SKM-1 (cell line): Measurements from ENCODE around the gene USP13.

Source experiments
- DNase-seq: peaks from one replicate; lab custom pipeline; 2025; ENCODE audit not compliant: unreplicated experiment; lab: John Stamatoyannopoulos, UW

The USP13 gene

GRCh38 chr3:179697736-179698332 lies 45.0 kb downstream of the USP13 start:
- no peak for DNase-seq

DNA sequence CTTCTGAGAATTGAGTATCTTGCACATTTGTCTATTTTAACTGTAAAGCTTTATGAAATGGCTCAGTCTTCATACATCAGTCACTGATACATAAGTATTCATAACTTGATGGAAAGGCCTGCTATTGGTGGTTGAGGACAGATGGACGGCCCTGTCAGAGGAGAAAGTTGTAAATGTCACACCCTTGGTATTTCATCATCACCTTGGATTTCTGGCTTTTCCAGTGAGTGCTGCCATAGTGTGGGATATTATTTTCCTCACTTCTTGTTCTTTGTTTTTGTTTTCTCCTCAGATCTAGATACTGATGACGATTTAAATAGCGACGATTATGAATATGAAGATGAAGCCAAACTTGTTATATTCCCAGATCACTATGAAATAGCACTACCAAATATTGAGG lies 47.9 kb downstream of the USP13 start:
- DNase-seq, result no peak

- no peak for DNase-seq
Measured at GRCh38 chr3:179701176-179701827, 48.5 kb downstream of the USP13 start.

DNA sequence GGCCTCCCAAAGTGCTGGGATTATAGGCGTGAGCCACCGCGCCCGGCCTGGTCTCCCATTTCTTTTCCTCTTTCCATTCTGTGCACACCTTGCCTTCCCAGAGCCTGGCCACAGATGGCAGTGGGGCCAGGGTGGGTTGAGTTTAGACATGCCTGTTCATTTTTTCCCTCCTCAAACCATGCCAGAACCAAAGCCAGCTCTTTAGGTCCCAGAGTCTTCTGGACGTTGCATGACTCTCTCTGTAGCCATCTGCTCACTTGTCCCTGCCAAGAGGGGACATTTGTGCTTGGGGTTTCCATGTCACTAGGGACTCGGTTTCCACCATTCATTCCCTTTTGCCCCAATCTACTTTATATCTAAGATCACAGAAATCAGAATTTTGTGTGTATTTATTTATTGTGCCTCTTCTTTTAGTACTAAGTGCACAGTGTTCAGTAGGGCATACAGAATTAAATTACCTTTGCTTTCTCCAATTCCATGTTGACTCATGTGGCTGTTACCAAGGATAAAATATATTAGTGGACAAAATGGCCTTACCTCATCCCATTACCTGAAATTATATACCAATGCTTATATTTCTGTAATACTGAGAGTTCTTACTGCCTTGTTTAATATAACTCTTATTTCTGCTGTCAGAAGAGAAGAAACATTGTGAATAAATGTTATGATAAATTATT lies 49.6 kb downstream of the USP13 start:
- no peak for DNase-seq

- no peak for DNase-seq
Measured at GRCh38 chr3:179703816-179704215, 51.0 kb downstream of the USP13 start.

DNA sequence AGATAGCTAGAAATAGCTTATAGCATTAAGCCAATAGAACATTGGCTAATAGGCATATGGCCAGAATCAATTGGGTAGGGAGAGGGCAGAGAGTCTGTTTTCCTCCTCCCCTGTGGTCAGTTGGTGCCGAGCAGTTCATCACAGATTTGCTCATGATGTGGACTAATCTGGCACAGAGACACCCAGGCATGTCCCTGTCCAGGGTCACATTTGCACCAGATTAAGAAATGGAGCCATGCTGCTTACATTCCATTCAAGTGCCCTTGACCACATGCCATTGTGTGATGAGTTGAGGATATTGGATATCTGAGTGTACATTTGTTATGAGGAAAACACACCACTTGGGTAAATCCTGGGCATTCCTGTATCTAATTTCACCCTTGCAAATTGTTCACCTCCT lies 53.4 kb downstream of the USP13 start:
- no peak for DNase-seq

DNA sequence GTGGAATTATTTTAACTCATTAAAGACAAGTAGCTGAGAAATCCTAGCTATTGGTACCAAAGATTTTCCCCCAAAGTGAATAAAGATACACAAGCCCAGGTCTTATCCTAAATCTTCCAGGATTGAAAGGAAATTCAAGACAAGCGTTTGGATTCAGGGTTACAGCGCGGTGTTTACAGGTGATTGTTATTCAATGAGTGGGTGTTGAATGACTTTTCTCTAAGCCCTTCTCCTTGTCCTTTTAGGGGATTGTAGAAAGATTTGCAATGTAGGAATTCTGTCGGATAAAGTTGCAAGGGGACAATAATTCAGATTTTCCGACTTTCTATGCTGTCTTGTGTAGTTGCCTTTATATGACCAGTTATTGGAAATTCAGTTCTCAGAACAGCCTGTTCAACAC lies 57.2 kb downstream of the USP13 start:
- DNase-seq, result no peak

DNA sequence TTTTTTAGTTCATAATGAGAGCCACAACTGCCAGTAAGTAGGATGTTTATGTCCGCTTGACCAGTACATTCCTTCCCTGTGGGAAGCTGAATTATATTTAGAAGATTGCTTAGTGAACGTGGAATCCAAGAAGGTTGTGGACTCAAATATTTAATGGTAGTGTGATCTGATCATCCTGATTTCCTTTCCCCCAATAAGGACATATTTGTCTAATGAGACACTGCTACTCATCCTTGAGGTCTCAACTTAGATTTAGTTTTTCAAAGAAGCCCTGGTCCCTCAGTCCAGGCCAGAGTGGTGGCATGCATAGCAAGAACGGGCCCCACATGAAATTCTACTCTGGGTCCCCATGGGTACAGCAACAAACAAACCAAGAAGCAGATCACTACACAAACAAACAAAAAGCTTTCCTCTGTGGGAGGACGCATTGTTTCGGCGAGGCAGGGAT lies 60.8 kb downstream of the USP13 start:
- no peak for DNase-seq

DNA sequence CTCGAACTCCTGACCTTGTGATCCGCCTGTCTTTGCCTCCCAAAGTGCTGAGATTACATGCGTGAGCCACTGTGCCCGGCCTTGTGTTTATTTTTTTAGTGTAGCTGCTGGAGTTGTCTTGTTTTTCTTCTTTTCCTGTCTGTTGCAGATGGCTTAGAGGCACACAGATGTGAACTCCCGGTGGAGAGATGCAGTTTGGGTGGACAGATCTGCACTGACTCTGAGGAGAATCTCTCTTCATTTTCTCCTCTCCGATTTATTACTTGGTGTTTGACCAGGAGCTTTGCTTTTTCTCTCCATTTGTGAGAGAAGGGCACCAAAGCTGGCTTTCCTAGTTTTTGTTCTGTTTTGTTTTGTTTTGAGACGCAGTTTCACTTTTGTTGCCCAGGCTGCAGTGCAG lies 62.7 kb downstream of the USP13 start:
- no peak for DNase-seq

- no peak for DNase-seq
Measured at GRCh38 chr3:179716226-179716625, 63.4 kb downstream of the USP13 start.

- DNase-seq, result no peak
Measured at GRCh38 chr3:179716811-179717210, 64.0 kb downstream of the USP13 start.

GRCh38 chr3:179717219-179717618 lies 64.4 kb downstream of the USP13 start:
- no peak for DNase-seq

DNA sequence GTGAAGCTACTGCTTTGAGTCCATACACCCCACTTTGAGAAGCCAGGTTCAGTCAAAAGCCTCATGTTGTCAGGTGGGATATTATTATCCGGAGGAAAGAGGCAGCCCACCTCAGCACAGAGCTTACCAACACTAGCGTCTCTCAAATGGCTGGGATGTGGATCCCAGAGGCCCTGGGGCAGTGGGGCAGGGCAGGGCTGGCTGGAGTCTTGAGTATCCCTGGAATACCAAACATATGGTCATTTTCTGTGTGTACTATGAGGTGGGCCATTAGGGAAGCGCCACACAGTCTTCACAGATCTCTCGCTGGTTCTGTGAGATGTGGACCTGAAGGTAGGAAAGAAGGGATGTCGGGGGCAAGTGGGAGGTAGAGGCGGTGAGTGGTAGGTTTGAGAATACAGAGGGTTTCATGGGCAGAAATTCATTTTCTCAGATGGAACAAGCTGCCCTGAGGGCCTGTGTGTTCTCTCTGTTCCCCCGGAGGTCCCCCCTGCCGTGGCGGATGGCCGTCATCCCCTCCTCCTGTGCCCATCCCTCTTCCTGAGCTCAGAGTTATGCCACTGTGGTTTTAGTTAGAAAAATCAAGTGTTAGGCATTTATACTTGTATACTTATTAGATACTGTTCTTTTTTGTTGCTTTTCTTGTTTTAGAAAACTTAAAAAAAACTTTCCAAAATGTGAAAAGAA lies 66.4 kb downstream of the USP13 start:
- no peak for DNase-seq

DNA sequence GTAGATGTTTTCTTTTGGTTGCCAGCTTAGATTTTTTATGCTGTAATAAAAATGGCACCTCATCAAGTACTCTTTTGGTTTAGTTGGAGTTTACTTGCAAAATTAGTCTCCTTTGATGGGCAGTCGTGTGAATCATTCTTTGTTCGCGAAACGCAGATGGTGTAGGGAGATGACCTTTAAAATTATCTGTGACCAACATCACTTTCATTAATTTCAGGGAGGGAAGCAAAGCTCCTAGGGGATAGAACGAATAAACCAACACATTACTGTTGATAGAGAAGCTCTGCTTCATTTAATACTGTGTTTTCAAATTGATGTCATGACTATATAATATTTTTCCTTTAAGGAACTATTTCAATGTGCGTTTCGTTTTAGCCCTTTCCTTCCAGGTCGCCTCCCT lies 67.4 kb downstream of the USP13 start:
- DNase-seq, result no peak

DNA sequence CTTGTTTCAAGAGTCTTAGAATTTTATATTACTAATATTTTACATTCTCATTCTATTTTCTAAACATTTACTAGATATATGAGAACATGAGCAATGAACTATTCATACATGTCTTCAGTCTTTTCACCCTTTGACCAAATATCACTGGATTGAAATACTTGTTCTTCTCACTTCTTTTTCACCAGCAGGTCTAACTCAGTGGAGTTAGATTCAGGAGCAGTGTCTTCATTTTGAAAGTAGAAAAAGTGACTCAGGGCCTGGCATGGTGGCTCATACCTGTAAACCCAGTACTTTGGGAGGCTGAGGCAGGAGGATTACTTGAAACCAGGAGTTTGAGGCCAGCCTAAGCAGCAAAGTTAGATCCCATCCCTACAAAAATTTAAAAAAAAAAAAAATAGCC lies 70.8 kb downstream of the USP13 start:
- DNase-seq, result no peak

DNA sequence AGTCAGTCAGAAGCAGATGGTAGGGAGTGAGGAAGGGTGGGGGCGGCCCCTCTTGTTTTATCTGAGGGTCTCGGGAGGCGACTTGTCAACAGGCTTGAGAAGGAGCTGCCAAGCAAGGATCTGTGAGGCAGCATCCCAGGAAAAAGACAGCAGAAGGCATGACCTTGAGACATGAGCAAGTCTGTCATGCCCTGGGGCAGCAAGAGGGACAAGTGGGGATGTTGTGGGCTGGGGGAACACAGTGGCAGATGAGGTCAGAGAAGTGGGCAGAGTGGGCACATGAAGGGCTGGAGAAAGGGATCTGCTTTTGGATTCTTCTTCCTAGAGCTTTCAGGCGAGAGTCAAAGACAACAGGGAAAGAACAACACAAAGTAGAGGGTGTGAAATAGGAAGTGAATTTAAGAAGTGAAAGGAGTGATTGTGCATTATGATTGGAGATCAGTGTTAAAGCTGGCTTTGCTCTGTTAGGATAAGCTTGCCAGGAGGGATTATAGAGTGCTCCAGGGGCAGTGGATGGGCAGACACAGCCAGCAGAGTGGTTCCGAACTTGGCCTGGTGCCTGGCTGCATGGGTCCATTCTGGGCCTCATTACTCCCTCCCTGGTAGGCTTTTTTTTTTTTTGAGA lies 73.3 kb downstream of the USP13 start:
- DNase-seq, result no peak

GRCh38 chr3:179729086-179729485 lies 76.2 kb downstream of the USP13 start:
- no peak for DNase-seq

- no peak for DNase-seq
Measured at GRCh38 chr3:179729981-179730380, 77.1 kb downstream of the USP13 start.

- DNase-seq, result no peak
Measured at GRCh38 chr3:179730506-179730905, 77.7 kb downstream of the USP13 start.

GRCh38 chr3:179731544-179731943 lies 78.7 kb downstream of the USP13 start:
- no peak for DNase-seq

GRCh38 chr3:179732661-179733348 lies 80.0 kb downstream of the USP13 start:
- no peak for DNase-seq
